Measurements from ENCODE around the gene NGDN.

The NGDN gene

GRCh38 chr14:23435543-23436326, 33.8 kb upstream of the NGDN start, which contains the start of gene MYH7:
Gene MYH7, minus strand, starts transcription at chr14:23435660. Its CDS starts 1,928 bp downstream, at chr14:23433732.
- TF ChIP-seq CTCF (IDR thresholded peaks at IDR 0.05; ENCODE audit: insufficient read depth, low read depth, low read length, missing control alignments) = no peak
- no peak within 1 kb of the TSS for H3K4me3 ChIP-seq (ENCODE audit: low read length)
- no peak for DNase-seq (ENCODE audit: low read depth)

GRCh38 chr14:23436327-23437132, 33.0 kb upstream of the NGDN start:
- TF ChIP-seq CTCF (IDR thresholded peaks at IDR 0.05; ENCODE audit: insufficient read depth, low read depth, low read length, missing control alignments) = no peak
- H3K4me3 ChIP-seq (ENCODE audit: low read length) = no peak overlapping the region
- DNase-seq (ENCODE audit: low read depth) = no peak

- DNase-seq (ENCODE audit: low read depth) = no peak
- no peak for TF ChIP-seq CTCF (IDR thresholded peaks at IDR 0.05; ENCODE audit: insufficient read depth, low read depth, low read length, missing control alignments)
- no peak overlapping the region for H3K4me3 ChIP-seq (ENCODE audit: low read length)
Measured at GRCh38 chr14:23437133-23438100, 32.1 kb upstream of the NGDN start.

- TF ChIP-seq CTCF (IDR thresholded peaks at IDR 0.05; ENCODE audit: insufficient read depth, low read depth, low read length, missing control alignments) = no peak
Measured at GRCh38 chr14:23438101-23438971, 31.2 kb upstream of the NGDN start.

GRCh38 chr14:23439107-23439835, 30.2 kb upstream of the NGDN start:
- no peak for TF ChIP-seq CTCF (IDR thresholded peaks at IDR 0.05; ENCODE audit: insufficient read depth, low read depth, low read length, missing control alignments)
- no peak for DNase-seq (ENCODE audit: low read depth)

More at GRCh38 chr14:23438101-23438971, 31.2 kb upstream of the NGDN start:
- DNase-seq (ENCODE audit: low read depth) = no peak
- H3K4me3 ChIP-seq (ENCODE audit: low read length) = no peak overlapping the region

More at GRCh38 chr14:23439107-23439835, 30.2 kb upstream of the NGDN start:
- H3K4me3 ChIP-seq (ENCODE audit: low read length) = no peak overlapping the region
